Stimulated activated CD4-positive, alpha-beta T cell treated with anti-CD3 and anti-CD28 coated beads, Interleukin-4, amount 100 ng/mL, for 48 hours (primary cell): Measurements from ENCODE around the gene ARHGAP10.
"Not testable (repeated sequence)": the region's sequence is repeated elsewhere in the genome, so short reads cannot be mapped to it uniquely, and the experiment has no call there.

Source experiments
- DNase-seq, 2 donors: peaks; one replicate each; pipeline ENCODE4 v3.0.0-alpha.2; 2020; ENCODE audit warnings: low read depth in 2 of 2

The ARHGAP10 gene

DNA sequence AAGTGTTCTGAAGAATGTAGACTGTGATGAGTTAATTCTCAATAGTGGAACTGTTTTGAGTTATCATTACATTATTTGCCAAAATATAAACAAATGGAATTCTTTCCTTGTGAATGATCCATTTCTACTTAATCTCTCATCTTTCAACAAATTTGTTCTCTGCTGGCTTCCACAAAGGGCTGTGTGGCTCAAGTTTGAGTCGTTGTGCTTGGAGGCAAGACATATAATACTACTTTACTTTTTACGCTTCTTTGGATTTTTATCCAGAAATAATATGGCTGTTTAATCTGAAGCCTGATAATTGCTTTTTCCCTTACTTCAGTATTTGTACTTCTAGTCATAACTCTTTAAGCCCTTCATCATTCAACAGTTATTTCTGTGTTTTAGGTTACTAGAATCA lies 169.5 kb downstream of the ARHGAP10 start:
- DNase-seq = no peak

DNA sequence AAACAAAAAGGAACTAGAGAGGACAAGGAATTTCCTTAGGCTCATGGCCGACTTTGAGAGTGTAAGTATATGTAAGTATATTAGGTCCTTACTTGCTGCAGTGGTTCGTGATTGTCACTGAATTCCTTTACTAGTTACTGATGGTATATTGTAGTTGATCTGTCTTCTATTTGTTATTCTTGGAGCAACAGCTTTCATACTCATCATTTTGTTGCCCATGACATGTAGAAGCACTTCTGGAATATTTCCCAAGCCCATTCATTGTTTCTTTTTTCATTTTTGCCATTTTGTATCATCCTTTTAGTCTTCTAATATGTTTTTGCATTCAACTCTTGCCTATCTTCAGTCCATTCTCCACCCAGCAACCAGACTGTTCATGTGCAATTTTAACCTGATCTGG lies 170.0 kb downstream of the ARHGAP10 start:
- no peak for DNase-seq

DNA sequence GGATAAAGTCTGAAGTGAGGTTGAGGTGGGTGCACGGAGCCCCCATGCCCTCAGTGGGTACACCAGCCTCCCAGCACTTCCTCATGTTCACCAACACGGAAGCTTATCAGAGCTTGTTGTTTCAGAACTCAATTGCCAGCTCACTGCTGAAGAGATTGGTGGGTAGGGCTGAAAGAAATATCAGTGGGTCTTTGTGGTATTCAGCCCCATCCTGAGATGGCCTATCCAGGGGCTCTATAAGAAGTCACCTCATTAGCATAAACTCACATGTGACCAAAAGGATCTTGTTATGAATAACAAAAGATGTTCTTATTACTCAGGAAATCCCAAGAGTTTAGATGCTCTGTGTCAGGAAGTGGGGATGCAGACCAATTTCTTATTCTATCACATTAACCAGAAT lies 177.3 kb downstream of the ARHGAP10 start:
- no peak for DNase-seq

DNA sequence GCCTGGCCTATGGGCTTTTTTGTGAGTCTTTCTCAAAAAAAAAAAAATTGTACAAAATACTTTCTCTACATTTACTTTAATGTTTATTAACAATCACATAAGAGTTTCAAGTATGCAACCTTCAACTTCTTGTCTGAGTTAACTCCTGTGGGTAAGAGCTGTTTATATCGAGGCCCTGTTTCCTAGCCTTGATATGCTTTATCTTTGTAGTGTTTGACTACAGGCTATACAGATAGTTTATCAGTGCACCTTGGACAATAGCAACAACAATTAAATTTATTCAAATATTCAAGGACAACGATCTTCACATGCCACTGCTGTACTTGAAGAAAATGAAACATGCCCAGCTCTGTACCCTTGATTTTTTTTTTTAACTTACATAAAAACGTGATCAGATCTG lies 178.4 kb downstream of the ARHGAP10 start:
- DNase-seq = no peak

DNA sequence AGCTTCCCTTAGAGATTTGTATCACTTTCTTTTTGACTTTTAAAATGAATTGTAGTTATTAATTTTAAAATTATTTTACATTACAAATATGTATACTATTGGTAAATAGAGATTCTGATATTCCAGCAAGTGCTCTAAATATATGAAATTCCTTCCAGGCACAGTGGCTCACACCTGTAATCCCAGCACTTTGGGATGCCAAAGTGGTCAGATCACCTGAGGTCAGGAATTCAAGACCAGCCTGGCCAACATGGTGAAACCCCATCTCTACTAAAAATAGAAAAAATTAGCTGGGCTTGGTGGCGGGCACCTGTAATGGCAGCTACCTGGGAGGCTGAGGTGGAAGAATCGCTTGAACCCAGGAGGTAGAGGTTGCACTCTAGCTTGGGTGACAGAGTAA lies 180.2 kb downstream of the ARHGAP10 start:
- not testable (repeated sequence) for DNase-seq

DNA sequence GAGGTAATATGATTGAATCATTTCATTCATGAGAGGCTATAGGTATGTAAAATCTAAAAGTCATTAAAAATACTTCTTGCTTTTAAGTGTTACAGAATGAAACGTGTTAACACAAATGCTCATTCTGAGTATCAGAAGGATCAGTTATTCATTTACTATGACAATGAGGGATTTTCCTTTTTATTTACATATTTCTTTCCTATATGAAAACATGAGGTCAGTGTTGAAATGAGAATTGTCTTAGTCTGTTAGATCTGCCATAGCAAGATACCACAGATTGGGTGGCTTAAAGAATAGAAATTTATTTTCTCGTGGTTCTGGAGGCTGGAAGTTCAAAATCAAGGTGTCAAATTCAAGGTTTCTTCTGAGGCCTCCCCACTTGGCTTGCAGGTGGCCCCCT lies 181.2 kb downstream of the ARHGAP10 start:
- DNase-seq = no peak

DNA sequence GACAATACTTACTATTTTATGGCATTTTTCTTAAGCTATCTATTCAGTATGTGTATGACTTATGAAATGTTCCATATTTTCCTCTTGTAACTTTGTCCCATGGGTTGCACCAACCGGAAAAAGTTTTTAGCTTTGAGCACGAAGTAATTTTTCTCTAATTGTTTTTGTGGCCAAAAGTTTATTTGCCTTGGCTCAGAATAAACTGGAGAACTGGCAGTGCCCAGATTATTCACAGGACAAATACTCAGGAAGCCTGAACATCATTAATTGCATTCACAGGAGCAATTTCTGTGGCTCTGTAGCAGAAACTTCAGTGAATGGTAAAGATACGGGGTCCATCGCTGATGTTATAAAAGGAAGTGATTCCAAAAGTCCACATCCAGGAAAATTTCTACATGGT lies 184.5 kb downstream of the ARHGAP10 start:
- DNase-seq = no peak

DNA sequence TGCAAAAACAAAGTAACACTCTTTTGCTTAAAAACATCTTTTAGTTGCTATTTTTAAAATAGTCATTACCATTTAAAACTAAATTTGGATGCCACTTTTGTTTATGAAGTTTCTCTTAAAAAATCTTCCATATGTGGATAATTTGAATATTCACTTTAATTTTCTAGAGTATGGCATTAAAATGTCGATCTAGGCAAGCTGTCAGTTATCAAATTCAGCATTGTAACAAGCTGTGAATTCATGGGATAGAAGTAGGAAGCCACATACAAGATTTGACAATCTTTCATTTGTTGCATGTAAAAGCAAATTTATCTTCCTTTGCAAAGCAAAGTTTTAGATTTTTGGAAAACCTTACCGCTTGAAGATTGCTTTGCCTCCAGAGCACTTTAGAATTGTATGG lies 191.5 kb downstream of the ARHGAP10 start:
- no peak for DNase-seq

DNA sequence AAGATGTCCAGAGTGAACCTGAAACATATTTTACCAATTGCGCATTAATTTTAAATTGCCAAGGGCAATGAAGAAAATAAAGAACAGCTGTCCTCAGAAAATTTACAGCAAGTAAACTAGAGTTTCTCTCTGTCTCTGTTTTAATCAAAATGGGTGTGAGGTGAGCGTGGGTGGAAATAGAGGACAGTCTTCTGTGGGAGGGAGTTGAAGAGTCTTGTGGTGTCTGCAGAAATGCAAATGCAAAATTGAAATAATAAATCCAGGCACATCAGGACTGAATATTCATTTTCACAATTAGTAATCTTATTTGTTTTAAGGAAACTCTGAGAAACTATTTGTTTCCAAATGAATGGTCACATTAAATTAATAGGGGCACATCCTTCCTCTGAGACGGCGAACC lies 192.0 kb downstream of the ARHGAP10 start:
- DNase-seq = no peak

DNA sequence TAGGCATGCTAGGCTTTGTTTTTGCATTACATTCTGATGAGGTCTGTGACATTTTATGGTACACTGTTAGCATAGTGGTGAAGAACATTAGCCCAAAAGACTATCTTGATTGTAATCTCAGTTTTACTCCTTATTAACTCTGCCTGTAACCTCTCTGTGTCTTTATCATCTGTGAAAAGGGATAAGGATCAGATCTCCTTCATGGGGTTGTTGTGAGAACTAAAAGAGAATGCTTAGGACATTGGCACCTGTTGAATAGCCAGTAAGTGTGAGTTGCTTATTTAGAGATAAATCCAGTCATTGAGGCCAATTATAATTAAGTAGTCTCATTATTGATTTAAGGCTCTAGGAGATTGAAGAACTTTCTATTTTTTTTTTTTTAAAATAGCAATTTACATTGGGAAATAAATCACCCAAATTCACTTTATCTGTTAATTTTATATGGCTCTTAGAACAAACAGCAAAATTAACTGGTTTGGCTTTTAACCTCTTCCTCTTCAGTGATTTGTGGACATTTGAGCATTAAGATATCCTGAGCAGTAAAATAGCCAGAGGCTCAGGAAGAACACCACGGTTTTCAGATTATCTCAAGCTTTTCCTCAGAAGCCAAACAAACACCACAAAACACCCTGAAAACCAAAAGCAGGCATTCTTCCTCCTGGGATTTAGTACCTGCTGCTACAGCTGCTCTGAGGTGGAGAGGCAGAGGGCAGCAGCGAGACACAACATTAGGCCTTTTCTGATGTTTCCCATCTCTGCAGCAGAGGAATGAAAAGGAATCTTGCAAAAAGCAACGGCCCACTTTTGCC lies 192.9 kb downstream of the ARHGAP10 start:
- DNase-seq = no peak

DNA sequence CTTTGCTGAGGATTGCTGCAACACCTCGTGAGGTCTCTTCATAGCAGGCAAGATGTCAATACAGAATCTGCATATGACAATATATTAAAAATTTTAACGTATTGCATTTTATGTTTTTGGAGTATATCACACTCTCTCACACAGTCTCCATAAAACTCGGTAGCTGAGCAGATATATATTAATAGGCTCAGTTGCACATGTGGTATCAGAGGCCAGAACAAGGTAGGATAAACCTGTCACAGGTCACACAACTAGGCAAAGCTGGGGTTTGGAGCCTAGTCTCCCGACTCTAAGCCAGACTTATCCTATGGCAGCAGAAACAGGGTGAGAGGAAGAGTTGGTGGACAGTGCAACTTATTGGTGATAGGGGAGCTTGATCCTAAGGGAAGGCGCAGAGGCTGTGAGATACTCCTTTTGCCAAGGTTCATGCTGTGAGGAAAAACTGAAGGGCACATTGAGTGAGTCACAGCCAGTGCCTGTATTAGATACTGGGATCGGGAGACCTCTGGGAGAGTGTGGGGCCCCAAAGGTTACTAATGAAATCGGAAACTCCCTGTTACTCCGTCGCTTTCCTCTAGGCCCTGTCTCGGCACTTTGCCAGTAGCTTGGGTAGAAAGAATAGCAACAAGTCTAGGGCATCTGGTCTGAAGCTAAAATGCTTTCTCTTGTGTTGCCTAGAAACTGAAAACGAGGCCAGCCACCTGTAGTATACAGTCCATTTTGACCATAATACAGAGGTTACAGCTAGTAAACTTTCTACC lies 195.7 kb downstream of the ARHGAP10 start:
- DNase-seq = no peak

DNA sequence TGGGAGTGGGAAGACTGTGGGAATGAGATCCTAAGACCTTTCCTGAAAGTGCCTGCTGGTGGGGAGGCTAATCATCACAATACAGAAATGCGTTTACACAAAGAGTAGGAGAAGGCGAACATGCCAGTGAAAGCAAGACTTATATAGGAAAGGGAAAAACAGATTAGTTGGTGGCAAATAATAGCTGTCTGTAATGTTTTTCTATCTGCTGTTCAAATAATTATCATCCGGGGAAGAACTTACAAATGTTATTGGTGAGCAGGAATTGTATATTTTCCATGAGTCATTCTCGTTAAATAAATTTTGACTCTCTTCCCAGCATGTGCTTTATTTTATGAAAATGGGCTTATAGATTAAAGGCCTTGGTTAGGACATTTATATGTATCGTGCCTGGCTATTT lies 196.5 kb downstream of the ARHGAP10 start:
- DNase-seq = no peak

DNA sequence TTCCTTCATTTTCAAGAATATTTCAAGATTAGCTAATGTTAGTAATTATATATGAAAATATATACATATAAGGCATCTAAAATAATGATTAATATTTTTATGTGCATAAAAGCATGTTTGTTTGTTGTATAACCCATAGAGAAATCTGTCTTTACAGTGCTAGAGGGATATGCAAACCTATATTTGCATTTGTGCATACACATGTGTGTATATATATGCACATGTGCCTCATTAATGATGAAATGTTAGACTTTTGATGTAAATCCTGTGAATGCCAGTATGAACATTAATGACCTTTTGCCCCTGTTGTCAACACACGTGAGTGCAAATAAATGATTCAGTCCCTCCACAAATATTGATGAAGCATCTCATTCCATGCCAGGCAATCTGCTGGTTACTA lies 197.9 kb downstream of the ARHGAP10 start:
- no peak for DNase-seq

DNA sequence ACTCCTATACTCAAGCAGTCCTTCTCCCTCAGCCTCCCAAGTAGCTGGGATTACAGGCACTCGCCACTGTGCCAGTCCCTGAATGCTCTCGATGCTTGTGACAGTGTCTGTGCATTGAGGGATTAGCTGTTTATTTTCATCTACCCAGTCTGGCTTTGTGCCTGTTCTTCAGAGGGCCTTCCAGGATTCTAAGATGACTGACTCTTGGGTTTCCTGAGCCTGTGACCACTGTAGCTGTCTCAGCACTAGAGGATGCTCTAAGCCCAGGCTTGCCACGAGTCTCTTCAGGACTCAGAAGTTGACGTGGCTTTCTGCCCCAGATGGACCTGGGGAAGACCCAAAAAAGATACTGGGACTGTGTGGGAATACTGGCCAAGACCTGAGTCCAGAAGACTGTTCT lies 201.4 kb downstream of the ARHGAP10 start:
- no peak for DNase-seq

DNA sequence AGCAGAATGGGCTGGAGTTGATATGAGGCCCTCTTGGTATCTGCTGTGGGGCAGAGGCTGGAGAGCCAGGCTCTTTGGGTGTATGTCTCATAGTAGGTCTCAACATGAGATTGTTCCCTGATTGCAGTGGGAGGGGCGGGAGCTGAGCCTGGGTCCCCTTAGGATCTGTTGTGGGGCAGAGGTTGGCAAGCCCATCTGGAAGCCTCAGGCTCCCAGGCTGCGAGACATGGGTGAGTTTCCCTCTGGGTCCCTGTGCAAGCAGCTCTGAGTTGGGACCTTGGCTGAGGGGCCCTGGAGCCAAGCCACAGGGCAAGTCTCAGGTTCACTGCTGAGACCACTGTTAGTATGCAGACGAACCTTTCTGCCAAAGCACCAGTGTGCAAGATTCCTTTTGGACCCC lies 201.9 kb downstream of the ARHGAP10 start:
- DNase-seq = no peak

DNA sequence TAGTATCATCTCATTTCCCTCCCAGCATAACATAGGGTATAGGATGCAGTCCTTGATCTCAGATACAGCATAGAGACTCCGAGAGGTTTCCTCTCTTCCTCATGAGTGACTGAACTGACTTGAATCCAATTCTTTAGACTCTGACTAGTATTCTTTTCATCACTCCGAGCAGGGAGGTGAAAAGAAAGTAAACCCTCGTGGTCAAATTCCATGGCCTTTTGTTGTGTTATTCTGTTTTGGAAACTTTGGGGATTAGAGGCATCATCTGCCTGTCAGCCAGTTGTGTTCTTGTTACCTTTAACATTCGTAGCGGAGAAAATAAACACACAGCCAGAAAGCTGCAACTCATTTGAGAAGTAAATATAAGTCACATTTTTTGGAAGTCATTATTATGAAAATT lies 206.6 kb downstream of the ARHGAP10 start:
- DNase-seq = no peak

DNA sequence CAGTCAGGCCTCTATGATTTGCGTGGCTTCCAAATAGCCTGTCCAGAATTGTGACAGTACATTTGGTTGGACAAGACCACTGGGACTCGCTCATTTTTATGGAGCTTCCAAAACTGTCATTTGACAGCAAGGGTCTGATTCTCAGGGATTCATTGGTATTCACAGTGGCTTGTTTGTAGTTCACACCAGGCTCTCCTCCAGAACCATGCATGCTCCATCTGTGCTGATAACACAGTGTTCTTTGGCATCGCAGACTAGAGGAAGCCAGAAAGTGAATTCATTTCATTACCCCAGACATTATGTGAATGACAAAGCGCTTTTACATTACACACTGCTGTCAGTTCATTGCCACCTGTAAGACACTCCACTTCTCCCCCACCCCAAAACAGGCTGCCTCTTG lies 208.3 kb downstream of the ARHGAP10 start:
- DNase-seq = no peak

DNA sequence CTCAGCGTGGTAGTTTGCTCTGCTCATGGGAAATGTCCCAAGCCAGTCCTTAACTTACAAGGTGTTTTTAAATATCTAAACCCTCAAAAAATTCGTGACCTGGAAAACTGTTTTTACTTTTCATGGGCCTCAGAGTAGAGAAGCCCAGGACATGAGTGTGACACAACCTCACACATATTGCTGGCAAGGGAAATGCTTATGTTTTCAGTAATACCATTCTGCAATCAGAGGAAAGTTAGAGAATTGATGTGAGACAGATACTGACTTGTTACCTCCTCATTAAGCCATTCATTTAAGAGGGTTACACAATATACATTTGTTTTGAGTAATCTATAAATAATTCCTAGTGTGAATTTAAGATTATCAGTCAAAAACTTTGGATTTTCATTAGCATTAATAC lies 209.5 kb downstream of the ARHGAP10 start:
- no peak for DNase-seq

DNA sequence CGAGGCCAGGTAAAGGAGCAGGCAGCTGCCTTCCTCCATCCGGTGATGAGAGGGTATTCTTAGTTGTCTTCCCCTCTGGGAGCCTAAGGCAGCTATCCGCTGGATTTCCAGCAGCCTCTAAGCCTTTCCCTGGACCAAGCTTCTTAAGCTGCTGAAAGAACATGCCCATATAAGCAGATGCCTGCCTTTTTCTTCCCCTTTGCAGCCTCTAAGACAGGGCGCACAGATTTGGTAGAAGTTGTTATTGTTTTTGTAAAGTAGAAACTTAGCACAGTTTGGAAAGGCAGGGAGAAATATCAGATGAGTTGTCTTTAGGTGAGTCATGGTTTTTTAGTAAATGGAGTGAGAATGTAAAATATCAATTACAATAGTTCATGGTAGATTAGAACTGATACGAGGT lies 210.8 kb downstream of the ARHGAP10 start:
- DNase-seq = no peak

DNA sequence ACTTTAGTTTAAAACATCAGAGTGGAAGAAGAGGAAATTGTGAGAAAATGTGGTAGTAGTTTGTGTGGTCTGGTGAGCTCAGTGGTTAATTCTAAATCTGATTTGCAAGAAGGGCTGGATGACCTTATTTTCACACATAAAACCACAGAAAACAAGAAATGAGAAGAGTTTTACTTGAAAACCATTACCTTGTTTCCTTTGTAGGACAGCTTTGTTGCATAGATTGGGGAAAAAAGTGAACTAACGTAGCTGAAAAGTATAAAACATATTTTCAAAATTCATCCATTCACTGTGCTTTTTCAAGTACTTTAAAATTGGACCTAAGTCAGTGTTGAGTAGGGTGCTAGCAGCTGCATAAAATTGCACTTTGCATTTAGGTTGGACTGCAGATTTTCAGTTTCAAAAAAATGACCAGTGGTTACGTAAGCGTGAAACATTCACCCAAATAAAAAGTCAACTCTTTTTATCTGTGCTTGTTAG lies 211.3 kb downstream of the ARHGAP10 start:
- DNase-seq = no peak

DNA sequence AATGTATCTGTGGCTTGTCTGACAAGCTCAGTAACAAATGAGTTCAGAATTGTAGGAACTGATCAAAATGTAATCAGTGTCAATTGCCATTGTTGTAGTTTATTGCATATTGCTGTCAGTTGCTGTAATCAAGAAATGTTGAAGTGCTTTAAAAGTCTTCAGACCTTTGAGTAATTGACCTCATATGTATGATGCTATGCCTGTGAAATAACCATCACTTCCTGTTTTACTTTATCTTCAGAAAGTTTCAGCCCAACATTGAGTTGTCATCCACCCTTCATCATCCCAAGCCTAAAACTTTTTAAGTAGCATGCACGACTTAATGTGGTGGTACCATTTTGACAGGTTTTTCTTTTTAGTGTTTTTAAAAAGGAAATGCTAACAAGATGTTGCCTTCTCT lies 212.4 kb downstream of the ARHGAP10 start:
- no peak for DNase-seq

DNA sequence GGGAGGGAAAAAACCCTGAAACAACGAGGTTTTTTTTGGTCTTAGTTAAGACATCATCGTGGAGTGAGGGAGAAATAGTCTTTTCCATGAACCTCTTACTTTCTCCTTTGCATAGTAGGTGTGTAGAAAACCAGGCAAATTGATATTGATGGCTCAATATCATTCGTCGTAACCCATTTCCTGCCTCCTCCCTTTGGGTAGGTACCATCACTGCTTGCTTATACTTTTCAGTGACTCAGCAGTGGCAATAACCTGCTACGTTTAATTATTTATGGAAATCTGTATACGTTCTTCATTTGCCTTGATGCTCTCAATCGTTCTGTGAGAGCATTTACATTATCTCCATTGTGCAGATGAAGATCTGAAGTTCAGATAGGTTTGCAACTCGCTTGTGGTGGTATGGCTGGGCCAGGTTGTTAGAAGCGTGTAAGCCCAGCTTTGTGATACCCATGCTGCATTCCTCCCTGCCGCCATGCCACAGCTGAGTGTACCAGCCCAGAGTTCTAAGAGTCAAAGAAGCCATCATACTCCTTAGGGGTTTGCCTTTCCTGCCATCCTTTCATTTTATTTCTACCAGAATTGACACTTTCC lies 212.9 kb downstream of the ARHGAP10 start:
- DNase-seq = no peak

DNA sequence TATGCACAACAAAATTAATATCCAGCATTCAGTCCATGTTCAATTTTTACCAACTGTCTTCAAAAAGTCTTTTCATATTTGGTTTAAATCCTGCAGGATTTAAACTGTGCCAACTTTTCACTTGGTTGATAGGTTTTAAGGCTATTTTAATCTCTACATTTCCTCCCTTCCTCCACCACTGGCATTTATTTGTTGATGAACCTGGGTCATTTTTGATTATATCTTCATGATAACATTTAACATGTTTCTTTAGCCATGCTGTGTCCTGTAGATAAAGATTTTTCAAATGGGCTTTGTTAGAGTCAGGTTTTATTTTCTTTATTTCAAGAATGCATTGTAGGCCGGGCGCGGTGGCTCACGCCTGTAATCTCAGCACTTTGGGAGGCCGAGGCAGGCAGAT lies 216.4 kb downstream of the ARHGAP10 start:
- DNase-seq = no peak
